T-helper 17 cell (primary cell): ENCODE data around the gene PHOX2A. TPM values are rescaled to one million over a fixed set of nuclear protein-coding genes. Genes with fewer than 3 reads are reported as not detected.

ENCODE experiments used
- ATAC-seq: fragments of 150-1000 bp; cut with Tn5 transposase; 2 replicates; pipeline ENCODE4 v1.10.0; 2021; ENCODE audit warnings: mild to moderate bottlenecking, moderate library complexity
- DNase-seq, 3 donors: peaks; one replicate each; pipeline versions ENCODE4 v3.0.0 to v3.0.0-alpha.2; 2020 to 2021
- H3K9me3 ChIP-seq: one replicate; pipeline ENCODE4 v1.7.0; 2013; ENCODE audit warnings: low read length, mild to moderate bottlenecking; ENCODE audit not compliant: control insufficient read depth, poor library complexity, severe bottlenecking
- H3K27ac Mint-ChIP-seq: one replicate; pipeline ENCODE4 v1.8.0; 2022; ENCODE audit warnings: mild to moderate bottlenecking, moderate library complexity, mixed read lengths
- H3K27me3 Mint-ChIP-seq: one replicate; pipeline ENCODE4 v1.8.0; 2022; ENCODE audit warnings: mixed read lengths
- H3K36me3 Mint-ChIP-seq: one replicate; pipeline ENCODE4 v1.8.0; 2022; ENCODE audit warnings: low read depth, mixed read lengths
- H3K4me1 Mint-ChIP-seq: one replicate; pipeline ENCODE4 v1.8.0; 2022; ENCODE audit warnings: mild to moderate bottlenecking, mixed read lengths
- H3K4me3 Mint-ChIP-seq: one replicate; pipeline ENCODE4 v1.8.0; 2022; ENCODE audit warnings: mild to moderate bottlenecking, moderate library complexity, mixed read lengths
- total RNA-seq, 4 donors: library from RNA in 2 of 4; stranded (reverse) in 2 of 4; gene quantifications; one replicate each; pipeline ENCODE4 v1.2.3 and lab custom pipeline; 2022 to 2026

The PHOX2A gene
- total RNA-seq, 2 donors from 2014 or later: not detected

DNA sequence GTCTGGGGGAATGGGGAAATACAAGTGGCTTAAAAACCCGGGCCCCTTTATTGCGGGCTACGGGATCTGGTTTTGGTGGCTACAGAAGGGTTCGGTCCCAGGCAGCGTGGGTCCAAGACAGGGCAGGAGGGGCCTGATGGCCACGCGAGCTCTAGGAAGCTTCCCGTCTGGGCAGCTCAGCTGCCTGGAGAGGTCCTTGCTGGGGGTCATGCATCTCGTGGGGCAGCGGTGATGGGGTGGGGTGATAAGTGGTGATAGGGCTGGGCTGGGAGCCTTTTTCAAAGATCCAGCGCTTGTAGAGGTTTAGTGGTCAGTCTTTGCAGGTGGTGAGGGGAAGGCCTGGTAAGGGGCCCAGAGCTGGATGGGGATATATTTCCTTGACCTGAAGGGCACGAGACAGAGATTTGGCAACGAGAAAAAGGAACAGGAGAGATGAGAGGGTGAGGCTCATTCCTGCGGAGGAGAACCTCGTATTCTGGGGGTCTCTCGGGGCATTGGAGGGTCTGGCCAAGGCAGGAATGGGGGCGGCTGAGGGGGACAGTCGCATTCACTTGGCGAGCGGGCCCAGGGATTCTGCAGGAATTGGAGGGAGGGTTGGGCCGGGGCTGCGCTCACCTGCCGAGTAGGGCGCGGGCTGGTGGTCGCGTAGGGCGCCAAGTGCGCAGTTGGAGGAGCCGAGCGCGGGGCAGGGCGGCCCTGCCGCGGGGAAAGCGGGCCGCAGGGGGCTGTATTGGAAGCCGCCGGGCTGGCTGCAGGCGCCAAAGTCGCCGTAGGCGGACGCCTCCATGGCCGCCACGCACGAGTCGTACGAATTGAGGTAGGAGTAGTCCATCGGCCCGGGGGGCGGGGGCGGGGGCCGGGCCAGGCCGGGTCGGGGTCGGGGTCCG is 560 bp downstream of the PHOX2A start:
- Mint-ChIP-seq H3K36me3 (peaks cover 17% of the 10 kb centered on the region), H3K27me3 (peaks cover 41% of the 10 kb centered on the region), H3K27ac (no peak overlapping the region), H3K4me1 (peaks cover 31% of the 10 kb centered on the region), H3K4me3 (peak overlapping the region; percentile 67)
- ATAC-seq (no peak), DNase-seq (no peak)
- H3K9me3 ChIP-seq: no peaks in the 10 kb centered on the region

DNA sequence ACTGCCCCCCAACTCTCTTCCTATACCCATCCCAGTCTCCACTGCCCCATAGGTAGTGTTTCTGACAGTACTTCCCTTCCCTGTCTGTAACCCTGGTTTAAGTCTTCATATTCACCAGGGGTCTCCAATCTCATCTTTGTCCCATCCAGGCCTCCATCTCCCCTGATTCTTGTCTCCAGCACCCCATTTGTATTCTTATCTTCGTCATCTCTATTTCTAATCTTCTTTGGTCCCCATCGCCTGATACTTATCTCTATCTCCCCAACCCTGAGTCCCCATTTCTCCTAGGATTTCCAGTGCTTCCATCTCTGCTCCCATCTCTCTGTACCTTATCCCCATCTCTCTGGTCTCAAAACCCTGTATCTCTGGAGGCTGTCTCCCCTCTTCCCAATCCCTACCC is 1.8 kb downstream of the PHOX2A start:
- Mint-ChIP-seq H3K36me3 (peaks cover 17% of the 10 kb centered on the region), H3K27ac (no peak overlapping the region), H3K27me3 (peaks cover 42% of the 10 kb centered on the region), H3K4me1 (peaks cover 31% of the 10 kb centered on the region), H3K4me3 (peak overlapping the region; percentile 19)
- DNase-seq (no peak), ATAC-seq (no peak)
- H3K9me3 ChIP-seq: no peaks in the 10 kb centered on the region

DNA sequence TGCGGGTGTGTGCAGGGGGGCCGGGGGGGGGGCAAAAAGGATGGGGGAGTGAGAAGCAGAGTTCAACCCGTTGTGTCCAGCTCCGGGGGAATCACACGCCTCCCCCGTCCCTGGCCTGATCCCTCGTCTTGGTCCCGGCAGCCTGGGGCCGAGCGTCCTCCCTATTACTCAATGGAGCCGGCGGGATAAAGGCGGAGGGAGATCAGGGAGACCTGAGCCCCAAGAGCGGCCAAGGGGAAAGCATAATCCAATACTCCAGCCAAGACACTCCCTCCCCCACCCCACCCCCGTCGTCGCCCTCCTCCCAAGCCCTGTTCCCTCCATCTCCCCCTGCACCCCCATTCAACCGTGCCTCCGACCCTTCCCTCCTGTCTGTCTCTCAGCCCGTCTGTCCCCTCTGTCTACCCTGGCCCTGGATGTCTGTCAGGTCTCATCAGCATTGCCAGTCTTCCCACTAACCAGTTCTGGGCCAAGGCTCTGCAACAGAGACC is 2.6 kb downstream of the PHOX2A start:
- Mint-ChIP-seq H3K27me3 (peaks cover 42% of the 10 kb centered on the region), H3K36me3 (peaks cover 17% of the 10 kb centered on the region), H3K4me3 (peak overlapping the region; percentile 19), H3K27ac (no peak overlapping the region), H3K4me1 (peaks cover 31% of the 10 kb centered on the region)
- ATAC-seq (no peak), DNase-seq (no peak)
- no peaks in the 10 kb centered on the region for H3K9me3 ChIP-seq

DNA sequence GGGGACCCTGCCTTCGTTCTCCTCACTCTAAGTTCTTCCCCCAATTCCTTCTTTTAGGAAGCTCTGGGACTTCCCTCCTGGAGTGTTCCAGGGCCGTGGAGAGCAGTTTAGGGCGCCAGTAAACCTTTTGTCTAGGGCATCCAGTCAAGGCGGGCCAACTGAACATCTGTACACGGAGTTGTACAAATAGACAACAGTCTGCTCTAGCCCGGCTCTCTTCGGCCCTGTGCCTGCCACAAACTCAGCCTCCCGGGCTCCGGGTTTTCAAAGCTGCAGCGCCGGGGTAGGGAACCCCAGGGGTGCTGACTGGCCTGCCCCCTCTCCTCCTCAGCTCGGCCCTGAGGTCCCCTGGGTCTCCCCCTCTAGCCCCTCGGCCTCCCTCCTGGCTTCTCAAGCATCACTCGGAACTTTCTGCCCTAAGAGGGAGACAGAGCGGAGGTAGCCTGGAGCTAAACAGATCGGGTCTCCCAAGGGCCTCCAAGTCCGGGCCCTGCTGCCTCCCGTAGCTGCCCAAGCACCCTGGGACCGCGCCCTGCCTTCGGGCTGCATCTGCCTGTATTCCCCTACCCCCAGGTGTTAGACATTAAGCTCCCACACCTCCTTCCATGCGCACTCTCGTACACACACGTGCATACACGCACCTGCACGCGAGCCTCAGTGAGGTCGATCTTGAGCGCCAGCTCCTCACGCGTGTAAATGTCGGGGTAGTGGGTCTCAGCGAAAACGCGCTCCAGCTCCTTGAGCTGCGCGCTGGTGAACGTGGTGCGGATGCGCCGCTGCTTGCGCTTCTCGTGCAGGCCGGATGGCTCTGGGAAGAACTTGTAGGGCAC is 3.3 kb downstream of the PHOX2A start:
- peaks cover 31% of the 10 kb centered on the region for H3K4me1 Mint-ChIP-seq
- peaks cover 17% of the 10 kb centered on the region for H3K36me3 Mint-ChIP-seq
- no peak for DNase-seq
- peak overlapping the region; percentile 21 for H3K27ac Mint-ChIP-seq
- peaks cover 42% of the 10 kb centered on the region for H3K27me3 Mint-ChIP-seq
- peak overlapping the region; percentile 84 for H3K4me3 Mint-ChIP-seq
- ATAC-seq: peak; percentile 9
- no peaks in the 10 kb centered on the region for H3K9me3 ChIP-seq

DNA sequence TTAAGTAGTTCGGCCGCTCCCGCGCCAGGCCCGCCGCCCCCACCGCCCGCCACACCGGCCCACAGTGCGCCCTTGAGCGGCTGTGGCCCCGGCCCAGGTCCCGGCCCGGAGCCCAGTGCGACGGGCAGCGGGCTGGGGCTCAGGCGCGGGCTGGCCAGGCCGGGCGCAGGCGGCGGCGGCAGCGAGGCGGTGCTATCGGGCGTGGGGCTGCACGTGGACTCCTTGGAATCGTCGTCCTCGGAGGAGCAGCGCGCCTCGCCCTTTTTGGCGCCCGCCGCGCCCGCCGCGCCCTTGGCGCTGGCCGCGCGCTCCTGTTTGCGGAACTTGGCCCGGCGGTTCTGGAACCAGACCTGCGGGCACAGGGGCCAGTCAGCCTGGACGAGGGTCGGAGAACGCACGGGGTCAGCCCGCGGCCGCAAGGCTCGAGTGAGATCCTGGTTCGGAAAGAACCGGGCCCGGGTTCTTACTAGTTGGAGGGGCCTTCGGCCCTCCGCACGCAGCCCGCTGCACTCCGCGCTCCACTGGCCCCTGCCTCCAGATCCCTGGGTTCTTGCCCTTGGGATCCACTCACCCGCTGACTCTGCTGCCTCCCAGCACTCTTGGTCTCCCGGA is 4.0 kb downstream of the PHOX2A start:
- ATAC-seq: peak; percentile 17
- peak overlapping the region; percentile 21 for H3K27ac Mint-ChIP-seq
- H3K36me3 Mint-ChIP-seq: peaks cover 17% of the 10 kb centered on the region
- DNase-seq: no peak
- H3K4me3 Mint-ChIP-seq: peak overlapping the region; percentile 84
- no peaks in the 10 kb centered on the region for H3K9me3 ChIP-seq
- H3K4me1 Mint-ChIP-seq: peaks cover 33% of the 10 kb centered on the region
- H3K27me3 Mint-ChIP-seq: peaks cover 42% of the 10 kb centered on the region

DNA sequence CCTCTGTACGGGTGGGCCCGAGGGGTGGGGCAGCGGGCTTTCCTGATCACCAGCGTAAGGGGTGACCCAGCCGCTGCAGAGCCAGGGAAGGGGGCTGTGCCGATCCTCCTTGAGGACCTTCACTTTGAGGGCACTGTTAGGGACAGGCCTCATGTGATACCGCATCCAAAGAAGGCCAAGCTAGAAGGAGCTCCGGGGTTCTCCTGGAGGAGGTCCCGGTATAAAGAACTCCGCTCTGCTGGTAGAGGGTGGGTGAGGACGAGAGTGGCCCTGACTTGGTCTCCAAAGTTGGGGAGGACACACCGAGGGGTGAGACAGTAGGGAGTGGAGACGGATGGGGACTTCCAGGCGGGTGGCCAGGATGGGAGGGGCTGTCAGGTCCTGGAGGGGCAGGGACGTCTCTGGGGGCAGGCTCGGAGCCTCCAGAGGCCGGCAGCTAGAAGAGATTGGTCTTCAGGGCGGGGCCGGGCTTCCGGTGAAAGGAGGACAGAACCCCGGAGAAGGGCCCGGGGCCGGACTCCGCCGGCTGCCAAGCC is 4.6 kb downstream of the PHOX2A start:
- DNase-seq (no peak), ATAC-seq (no peak)
- H3K27me3 Mint-ChIP-seq: peaks cover 42% of the 10 kb centered on the region
- peak overlapping the region; percentile 49 for H3K4me3 Mint-ChIP-seq
- peaks cover 31% of the 10 kb centered on the region for H3K4me1 Mint-ChIP-seq
- no peak overlapping the region for H3K27ac Mint-ChIP-seq
- no peaks in the 10 kb centered on the region for H3K9me3 ChIP-seq
- H3K36me3 Mint-ChIP-seq: peaks cover 17% of the 10 kb centered on the region

DNA sequence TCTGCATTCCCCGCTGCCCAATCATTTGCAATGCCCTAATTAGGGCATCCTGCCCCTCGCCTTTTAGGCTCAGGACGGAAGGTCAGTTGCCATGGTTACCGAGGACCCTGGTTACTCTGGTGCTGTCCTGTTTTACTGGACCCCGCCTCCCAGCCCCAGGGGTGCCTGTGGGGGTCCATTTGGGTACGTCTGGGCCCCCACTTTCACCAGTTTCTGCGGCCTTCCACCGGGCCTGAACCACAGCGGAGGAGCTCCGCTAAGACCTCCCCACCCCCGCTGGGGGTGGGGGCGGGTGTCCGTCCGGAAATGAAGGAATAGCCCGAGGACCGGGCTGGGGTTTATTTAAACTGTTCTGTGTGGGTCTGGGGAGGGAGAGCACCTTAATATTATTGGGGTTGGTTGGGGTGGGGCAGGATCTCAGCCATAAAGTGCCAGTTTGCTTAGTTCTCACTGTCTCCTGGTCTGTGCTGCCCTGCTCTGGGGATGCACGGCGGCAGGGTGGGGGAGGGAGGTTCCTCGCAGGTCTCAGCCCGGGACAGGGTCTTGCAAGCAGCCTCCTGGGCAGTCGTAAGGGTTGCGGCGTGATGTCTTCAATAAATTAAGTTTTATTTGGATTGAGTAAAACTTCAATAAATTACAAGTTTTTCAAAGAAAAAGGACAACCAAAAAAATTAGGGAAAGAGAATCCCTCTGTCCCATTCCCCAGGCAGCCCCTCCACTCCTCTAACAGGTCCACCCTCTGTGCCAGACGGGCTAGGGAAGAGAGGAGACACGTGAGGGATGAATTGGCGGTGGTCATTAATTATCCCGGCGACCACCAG is 5.3 kb downstream of the PHOX2A start:
- Mint-ChIP-seq H3K4me1 (peaks cover 34% of the 10 kb centered on the region), H3K27ac (no peak overlapping the region), H3K36me3 (peaks cover 20% of the 10 kb centered on the region), H3K4me3 (peak overlapping the region; percentile 49), H3K27me3 (peaks cover 42% of the 10 kb centered on the region)
- ATAC-seq (no peak), DNase-seq (no peak)
- H3K9me3 ChIP-seq: no peaks in the 10 kb centered on the region

DNA sequence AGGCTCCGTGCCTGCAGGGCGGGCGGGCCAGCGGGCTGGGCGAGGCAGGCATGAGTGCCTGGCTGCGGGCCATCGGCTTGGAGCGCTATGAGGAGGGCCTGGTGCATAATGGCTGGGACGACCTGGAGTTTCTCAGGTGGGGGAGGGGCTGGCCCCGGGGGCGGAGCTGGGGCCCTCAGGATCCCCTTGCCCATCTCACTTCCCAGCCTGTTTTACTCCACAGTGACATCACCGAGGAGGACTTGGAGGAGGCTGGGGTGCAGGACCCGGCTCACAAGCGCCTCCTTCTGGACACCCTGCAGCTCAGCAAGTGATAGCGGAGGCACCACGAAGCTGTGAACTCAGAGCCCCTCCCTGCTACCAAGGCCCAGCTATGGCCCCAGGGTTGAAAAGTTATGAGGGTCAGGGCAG is 5.9 kb downstream of the PHOX2A start:
- Mint-ChIP-seq H3K27me3 (peaks cover 35% of the 10 kb centered on the region), H3K4me1 (peaks cover 30% of the 10 kb centered on the region), H3K4me3 (no peak overlapping the region), H3K27ac (no peak overlapping the region), H3K36me3 (peaks cover 16% of the 10 kb centered on the region)
- DNase-seq: peak in 2 of 3 donors; percentile 37 to 40
- no peaks in the 10 kb centered on the region for H3K9me3 ChIP-seq
- ATAC-seq: peak; percentile 74

DNA sequence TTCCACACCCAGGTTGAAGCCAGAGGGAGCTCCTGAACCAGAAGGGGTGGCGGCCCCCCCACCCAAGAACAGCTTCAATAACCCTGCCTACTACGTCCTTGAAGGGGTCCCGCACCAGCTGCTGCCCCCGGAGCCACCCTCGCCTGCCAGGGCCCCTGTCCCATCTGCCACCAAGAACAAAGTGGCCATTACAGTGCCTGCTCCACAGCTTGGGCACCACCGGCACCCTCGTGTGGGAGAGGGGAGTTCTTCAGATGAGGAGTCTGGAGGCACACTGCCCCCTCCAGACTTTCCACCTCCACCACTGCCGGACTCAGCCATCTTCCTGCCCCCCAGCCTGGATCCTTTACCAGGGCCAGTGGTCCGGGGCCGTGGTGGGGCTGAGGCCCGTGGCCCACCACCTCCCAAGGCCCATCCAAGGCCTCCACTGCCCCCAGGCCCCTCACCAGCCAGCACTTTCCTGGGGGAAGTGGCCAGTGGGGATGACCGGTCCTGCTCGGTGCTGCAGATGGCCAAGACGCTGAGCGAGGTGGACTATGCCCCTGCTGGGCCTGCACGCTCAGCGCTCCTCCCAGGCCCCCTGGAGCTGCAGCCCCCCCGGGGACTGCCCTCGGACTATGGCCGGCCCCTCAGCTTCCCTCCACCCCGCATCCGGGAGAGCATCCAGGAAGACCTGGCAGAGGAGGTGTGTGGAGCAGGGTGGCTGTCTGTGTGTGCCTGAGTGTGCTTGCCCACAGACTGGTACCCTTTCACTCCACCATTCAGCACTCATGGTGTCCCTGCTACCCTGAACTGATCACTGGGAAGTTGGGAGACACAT is 6.7 kb downstream of the PHOX2A start:
- H3K9me3 ChIP-seq: no peaks in the 10 kb centered on the region
- peaks cover 28% of the 10 kb centered on the region for H3K27me3 Mint-ChIP-seq
- peaks cover 28% of the 10 kb centered on the region for H3K4me1 Mint-ChIP-seq
- H3K27ac Mint-ChIP-seq: no peak overlapping the region
- no peak for DNase-seq
- peaks cover 19% of the 10 kb centered on the region for H3K36me3 Mint-ChIP-seq
- no peak overlapping the region for H3K4me3 Mint-ChIP-seq
- no peak for ATAC-seq

DNA sequence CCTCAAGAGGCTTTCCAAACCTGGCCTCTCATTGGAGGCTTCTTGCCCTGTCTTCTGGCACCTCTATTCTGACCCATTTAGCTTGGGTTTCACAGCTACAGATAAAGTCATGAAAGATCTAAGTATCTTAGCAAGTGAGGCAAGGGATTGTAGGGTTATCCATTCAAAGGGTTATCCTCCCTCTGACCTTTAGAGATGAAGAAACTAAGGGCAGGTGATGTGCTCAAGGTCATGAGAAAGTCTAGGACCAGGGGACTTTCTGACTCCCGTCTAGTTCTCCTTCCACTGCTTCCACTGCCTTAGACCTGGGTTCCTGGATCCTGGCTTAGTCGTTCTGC is 7.2 kb downstream of the PHOX2A start:
- no peak overlapping the region for H3K4me3 Mint-ChIP-seq
- H3K27me3 Mint-ChIP-seq: peaks cover 22% of the 10 kb centered on the region
- H3K36me3 Mint-ChIP-seq: peaks cover 15% of the 10 kb centered on the region
- H3K4me1 Mint-ChIP-seq: peaks cover 22% of the 10 kb centered on the region
- no peak for ATAC-seq
- no peak for DNase-seq
- no peak overlapping the region for H3K27ac Mint-ChIP-seq
- no peaks in the 10 kb centered on the region for H3K9me3 ChIP-seq

DNA sequence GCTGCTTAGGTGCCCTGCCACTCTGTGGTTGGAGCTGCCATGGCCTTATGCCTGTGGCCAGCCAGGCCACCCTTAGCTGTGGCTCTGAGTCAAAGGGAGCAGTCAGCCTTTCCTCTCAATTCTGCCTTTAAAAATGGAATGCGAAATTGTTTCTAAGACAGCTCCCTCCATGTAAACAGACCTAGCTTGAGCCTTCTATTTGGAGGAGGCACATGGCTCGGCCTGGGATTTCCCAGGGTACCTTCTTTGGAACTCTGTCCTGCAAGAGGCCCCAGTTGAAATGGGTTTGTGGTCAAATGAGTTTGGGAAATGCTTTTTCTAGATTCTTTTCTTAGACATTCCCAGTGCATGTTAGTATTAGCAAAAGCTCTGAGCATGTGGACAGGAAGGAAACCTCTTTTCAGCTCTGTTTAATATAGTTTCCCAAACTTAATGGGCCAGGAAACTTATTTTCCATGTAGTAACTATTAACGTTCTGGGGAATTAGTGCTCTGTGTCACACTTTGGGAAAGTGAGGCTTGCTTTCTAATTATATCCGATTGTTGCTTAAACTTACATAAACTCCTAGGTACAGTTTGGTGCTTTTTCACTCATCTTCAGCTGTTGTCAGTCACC is 7.8 kb downstream of the PHOX2A start:
- no peak overlapping the region for H3K27ac Mint-ChIP-seq
- peaks cover 12% of the 10 kb centered on the region for H3K36me3 Mint-ChIP-seq
- no peak for ATAC-seq
- no peak overlapping the region for H3K4me3 Mint-ChIP-seq
- no peaks in the 10 kb centered on the region for H3K9me3 ChIP-seq
- H3K27me3 Mint-ChIP-seq: peaks cover 17% of the 10 kb centered on the region
- H3K4me1 Mint-ChIP-seq: peaks cover 19% of the 10 kb centered on the region
- DNase-seq: no peak
